SU-DHL-6 (cell line): ENCODE data around the gene ABCF2.

Source experiments
- CTCF ChIP-seq: fragments of 200-600 bp; sonication (generic); IDR thresholded peaks from one replicate; pipeline ENCODE4 v1.5.1; 2017; ENCODE audit warnings: antibody characterized with exemption, mild to moderate bottlenecking, low read length, moderate library complexity; ENCODE audit not compliant: insufficient read depth, poor library complexity, severe bottlenecking
- EZH2phosphoT487 ChIP-seq: fragments of 200-600 bp; sonication (generic), shearing (Covaris generic); conservative IDR thresholded peaks from 2 replicates; pipeline ENCODE4 v1.6.1; 2018; ENCODE audit warnings: mild to moderate bottlenecking, antibody characterized with exemption, low read length, moderate library complexity, mixed read lengths

DNA sequence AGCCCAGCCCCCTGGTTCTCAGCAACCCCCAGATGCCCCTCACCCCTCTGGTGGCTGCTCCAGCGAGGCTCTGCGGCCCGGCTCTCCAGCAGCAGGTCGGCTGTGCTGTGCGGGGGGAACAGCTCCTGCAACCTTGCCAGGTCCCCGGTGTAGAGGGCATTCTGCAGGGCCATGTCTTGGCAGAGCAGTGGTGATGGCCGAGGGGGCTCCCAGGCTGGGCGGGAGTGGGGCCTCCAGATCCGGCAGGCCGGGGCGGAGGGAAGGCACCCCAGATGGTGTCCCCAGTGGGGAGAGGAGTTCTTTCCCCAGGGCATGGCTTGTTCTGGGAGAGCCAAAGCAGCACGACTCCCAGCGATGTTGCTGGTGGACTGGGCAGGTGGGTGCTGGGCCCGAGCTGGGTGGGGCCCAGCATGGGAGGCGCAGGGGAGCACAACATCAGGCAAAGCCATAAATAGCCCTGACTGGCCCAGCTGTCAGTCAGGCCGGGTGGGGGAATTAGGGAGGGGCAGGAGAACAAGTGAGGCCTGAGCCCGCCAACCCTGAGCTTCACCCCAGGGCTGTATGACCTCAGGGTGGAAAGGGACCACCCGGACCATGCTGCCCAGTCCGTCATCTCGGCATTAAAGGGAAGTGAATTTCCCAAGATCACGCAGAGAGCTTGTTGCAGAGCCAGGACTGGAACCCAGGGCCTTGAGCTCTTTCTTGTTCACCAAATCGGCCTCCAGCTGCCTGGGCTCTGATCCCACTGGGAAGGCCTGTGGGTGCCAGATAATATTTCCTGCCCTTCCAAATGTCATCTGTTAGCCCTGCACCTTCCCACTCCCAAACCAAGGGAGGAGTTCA lies 39.4 kb downstream of the ABCF2 start:
- no peak for TF ChIP-seq CTCF
- TF ChIP-seq EZH2phosphoT487, result no peak
